Hepatocyte (in vitro differentiated cells): Measurements from ENCODE around the gene UBE2L5.

ENCODE experiments used
- EZH2 ChIP-seq: fragments of 200-600 bp; sonication (generic); IDR thresholded peaks from 2 replicates; pipeline ENCODE4 v1.6.1; 2016; ENCODE audit warnings: antibody characterized with exemption, mild to moderate bottlenecking, borderline replicate concordance
- TF ChIP-seq, protein P1 (sequence below): fragments of 200-600 bp; sonication (generic); IDR thresholded peaks from 2 replicates; pipeline ENCODE4 v1.5.1; 2016; ENCODE audit warnings: antibody characterized with exemption, mild to moderate bottlenecking; ENCODE audit not compliant: poor library complexity

DNA sequence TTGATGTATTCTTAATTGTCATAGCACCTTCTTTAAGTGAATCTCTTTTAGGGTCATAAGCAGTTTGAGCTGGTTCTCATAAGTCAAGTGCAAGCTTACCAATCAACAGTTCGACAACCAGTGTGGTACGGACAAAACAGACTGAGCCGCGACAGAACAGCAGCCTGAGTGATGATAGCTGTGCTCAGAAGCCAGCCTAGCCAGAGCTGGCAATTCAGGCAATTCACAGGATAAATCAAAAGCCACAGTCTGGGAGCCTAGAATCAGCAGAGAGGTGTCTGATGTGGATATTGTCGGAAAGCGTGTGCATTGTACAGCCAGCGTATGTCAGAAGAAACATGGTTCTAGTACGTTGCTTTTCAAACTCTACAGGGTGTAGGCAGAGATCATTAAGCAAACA, 14.9 kb downstream of the UBE2L5 start:
- TF ChIP-seq, protein P1, sequence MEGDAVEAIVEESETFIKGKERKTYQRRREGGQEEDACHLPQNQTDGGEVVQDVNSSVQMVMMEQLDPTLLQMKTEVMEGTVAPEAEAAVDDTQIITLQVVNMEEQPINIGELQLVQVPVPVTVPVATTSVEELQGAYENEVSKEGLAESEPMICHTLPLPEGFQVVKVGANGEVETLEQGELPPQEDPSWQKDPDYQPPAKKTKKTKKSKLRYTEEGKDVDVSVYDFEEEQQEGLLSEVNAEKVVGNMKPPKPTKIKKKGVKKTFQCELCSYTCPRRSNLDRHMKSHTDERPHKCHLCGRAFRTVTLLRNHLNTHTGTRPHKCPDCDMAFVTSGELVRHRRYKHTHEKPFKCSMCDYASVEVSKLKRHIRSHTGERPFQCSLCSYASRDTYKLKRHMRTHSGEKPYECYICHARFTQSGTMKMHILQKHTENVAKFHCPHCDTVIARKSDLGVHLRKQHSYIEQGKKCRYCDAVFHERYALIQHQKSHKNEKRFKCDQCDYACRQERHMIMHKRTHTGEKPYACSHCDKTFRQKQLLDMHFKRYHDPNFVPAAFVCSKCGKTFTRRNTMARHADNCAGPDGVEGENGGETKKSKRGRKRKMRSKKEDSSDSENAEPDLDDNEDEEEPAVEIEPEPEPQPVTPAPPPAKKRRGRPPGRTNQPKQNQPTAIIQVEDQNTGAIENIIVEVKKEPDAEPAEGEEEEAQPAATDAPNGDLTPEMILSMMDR, result no peak
- TF ChIP-seq EZH2, result no peak
